Erythroblast (primary cell): ENCODE data around the gene STYXL1.

Experiments used
- GATA1 ChIP-seq: IDR thresholded peaks from 2 replicates; pipeline ENCODE4 v1.6.1; 2011; ENCODE audit warnings: low read depth, mild to moderate bottlenecking, control low read depth, low read length, moderate library complexity
- POLR2A ChIP-seq: IDR thresholded peaks from 2 replicates; pipeline ENCODE4 v1.6.1; 2011; ENCODE audit warnings: mild to moderate bottlenecking, low read length

GRCh38 chr7:76069238-76069638, 21.4 kb upstream of the STYXL1 start:
- TF ChIP-seq POLR2A (no peak), GATA1 (no peak)
